ENCODE measurements around the gene MAEA. TPM values are rescaled to one million over a fixed set of nuclear protein-coding genes. Genes with fewer than 3 reads are reported as not detected.

The MAEA gene
- total and polyA plus RNA-seq, 2 of the 8 experiments (the other 6 are each of a cell fraction or from before 2014, with no cell fraction given): 75.8 to 133 TPM

DNA sequence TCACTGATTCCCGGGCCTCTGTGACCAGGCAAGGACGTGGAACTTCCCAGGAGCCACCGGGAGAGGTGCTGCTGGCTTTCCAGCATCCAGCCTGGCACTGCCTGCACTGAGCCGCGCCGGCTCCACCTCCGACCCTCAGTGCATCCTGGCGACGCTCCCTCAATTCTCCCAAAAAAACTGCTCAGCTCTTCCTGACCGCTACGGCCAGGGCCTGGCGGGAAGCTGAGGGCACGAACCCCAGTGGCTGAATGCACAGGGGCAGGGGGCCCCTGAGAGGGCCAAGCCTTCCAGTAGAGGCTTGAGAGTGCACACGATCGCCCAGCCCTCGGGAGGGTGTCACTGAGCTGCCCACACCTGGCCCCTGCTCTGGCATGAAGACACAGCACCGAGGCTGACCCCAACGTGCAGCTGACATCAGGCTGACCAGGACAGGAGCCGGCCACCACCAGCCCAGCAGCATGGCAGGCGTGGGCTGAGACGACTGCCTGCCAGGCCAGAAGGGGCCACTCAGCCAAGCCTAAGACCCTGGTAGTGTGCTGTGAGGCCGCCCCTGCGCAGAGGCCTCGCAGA is 47.7 kb upstream of the MAEA start:
- no peak overlapping the region for H3K27ac ChIP-seq (ENCODE audit: low read depth, low read length)
- peaks cover 29% of the 10 kb centered on the region; the same call in 1 of the 2 replicates for H3K79me1 ChIP-seq (ENCODE audit: low read depth, low read length)
- TF ChIP-seq TAF7 (optimal IDR thresholded peaks at IDR 0.05; ENCODE audit: borderline replicate concordance, low read depth, low read length) (no peak), CEBPB (IDR thresholded peaks at IDR 0.05; ENCODE audit: low read depth, low read length) (no peak), EP300 (IDR thresholded peaks at IDR 0.05; ENCODE audit: borderline replicate concordance in 1 of 2, low read depth in 2 of 2, low read length in 2 of 2) (no peak), HDAC6 (IDR thresholded peaks at IDR 0.05; ENCODE audit: low read depth, low read length) (no peak), TEAD4 (IDR thresholded peaks at IDR 0.05; ENCODE audit: low read depth, low read length) (no peak), CBX8 (IDR thresholded peaks at IDR 0.05; ENCODE audit: borderline replicate concordance, low read depth, low read length) (no peak), TAF1 (IDR thresholded peaks at IDR 0.05; ENCODE audit: low read depth, low read length) (no peak)
- no peak overlapping the region for H3K18ac ChIP-seq (ENCODE audit: extremely low read depth, low read length)
- H3K4ac ChIP-seq (replicated peaks; ENCODE audit: insufficient read length, low read depth, low read length): no peak overlapping the region
- H3K23me2 ChIP-seq (ENCODE audit: low read depth, low read length): 0 out of 2 replicates have a peak, but pooled peaks cover under 1% of the 10 kb centered on the region
- peaks cover 23 to 50% of the 10 kb centered on the region in 2 experiments for H4K20me1 ChIP-seq (replicated peaks in 1 of 2; ENCODE audit: control insufficient read depth in 1 of 2, insufficient read depth in 2 of 2, low read length in 2 of 2)
- 88% methylated on average over 18 of the region's 24 CpGs; no CpG with 5 or more reads in 1 of the 2 experiments for WGBS, 2 experiments (ENCODE audit: extremely low coverage in 1 of 2, insufficient coverage in 1 of 2, insufficient read length in 1 of 2, insufficient replicate concordance in 2 of 2, low coverage in 1 of 2, low lambda C conversion rate in 2 of 2, missing lambda C conversion rate in 1 of 2)
- no peak overlapping the region for H2BK12ac ChIP-seq (ENCODE audit: low read depth, low read length)
- H3K4me1 ChIP-seq (replicated peaks in 1 of 4; ENCODE audit: control insufficient read depth in 3 of 4, insufficient read depth in 4 of 4, low read length in 3 of 4): peaks cover 0 to 8% (median 3%) of the 10 kb centered on the region in 4 experiments; a peak in 5 of 7 replicates
- H2AFZ ChIP-seq (ENCODE audit: low read length): no peak overlapping the region
- POLR2A ChIA-PET (ENCODE audit: partially characterized antibody): interaction anchor here (0.9 to 1.2 kb wide), 2 partner anchors 25 to 55 kb away, joined by 4 read pairs; no protein-coding TSS in a partner anchor
- H3K56ac ChIP-seq (replicated peaks; ENCODE audit: insufficient read length, low read depth, low read length): no peak overlapping the region
- no peaks in the 10 kb centered on the region for H3K9me3 ChIP-seq (ENCODE audit: insufficient read depth in 2 of 2, low read depth in 1 of 2, low read length in 1 of 2)
- H3K14ac ChIP-seq (ENCODE audit: insufficient read length): no peak overlapping the region
- CTCF ChIA-PET (ENCODE audit: partially characterized antibody): interaction anchor here (0.6 to 1.0 kb wide), 5 partner anchors 11 to 105 kb away, joined by 3 read pairs; no protein-coding TSS in a partner anchor
- H2AK5ac ChIP-seq (ENCODE audit: low read depth, low read length): no peak overlapping the region
- H3K23ac ChIP-seq (ENCODE audit: insufficient read length): no peak overlapping the region
- no peak overlapping the region for H3K4me2 ChIP-seq (ENCODE audit: insufficient read depth in 1 of 2, low read depth in 2 of 2, low read length in 2 of 2)
- H2BK120ac ChIP-seq (replicated peaks; ENCODE audit: low read depth, low read length): no peak overlapping the region
- peak overlapping the region; percentile 57; the same call in 1 of the 2 replicates for H4K8ac ChIP-seq (ENCODE audit: extremely low read depth, insufficient read depth, low read length)
- H4K5ac ChIP-seq (ENCODE audit: insufficient read length, low read depth, low read length): no peak overlapping the region
- H2BK20ac ChIP-seq (ENCODE audit: low read length): no peak overlapping the region
- no peak overlapping the region for H2BK15ac ChIP-seq (ENCODE audit: low read length)
- DNase-seq (ENCODE audit: low read depth in 1 of 2, low spot score in 2 of 2) (no peak), FAIRE-seq (no peak)
- no peak overlapping the region for H3K4me3 ChIP-seq (ENCODE audit: extremely low read depth in 1 of 4, insufficient read depth in 2 of 4, low read depth in 3 of 4, low read length in 4 of 4)
- no peak overlapping the region for H3K9ac ChIP-seq (replicated peaks in 1 of 4; ENCODE audit: extremely low read depth in 1 of 4, low read depth in 3 of 4, low read length in 3 of 4)
- H2BK5ac ChIP-seq (ENCODE audit: low read depth, low read length): no peak overlapping the region; the same call in 1 of the 2 replicates
- no peak overlapping the region for H4K91ac ChIP-seq (replicated peaks; ENCODE audit: insufficient read length, low read length)
- peaks cover 2 to 30% (median 11%) of the 10 kb centered on the region in 4 experiments; a peak in 4 of 8 replicates for H3K36me3 ChIP-seq (ENCODE audit: control insufficient read depth in 2 of 4, insufficient read depth in 4 of 4, low read length in 3 of 4)
- H3K27me3 ChIP-seq (replicated peaks in 1 of 4; ENCODE audit: control insufficient read depth in 3 of 4, extremely low read depth in 1 of 4, insufficient read depth in 3 of 4, low read length in 3 of 4): no peaks in the 10 kb centered on the region; a peak in 1 of 7 replicates
- peaks cover 48 to 73% of the 10 kb centered on the region in 2 experiments for H3K79me2 ChIP-seq (ENCODE audit: control insufficient read depth in 1 of 2, insufficient read depth in 2 of 2, low read length in 2 of 2)

Measured in H1 (cell line).